ENCODE measurements around the gene USP6NL.

GRCh38 chr10:11605807-11606408 is 5.5 kb downstream of the USP6NL start:
- TF ChIP-seq CTCF (IDR thresholded peaks at IDR 0.05 in 2 of 3, conservative IDR thresholded peaks at IDR 0.05 in 1 of 3; ENCODE audit: borderline replicate concordance in 1 of 3, insufficient read depth in 1 of 3, low read depth in 2 of 3, low read length in 2 of 3) (no peak), POLR2A (IDR thresholded peaks at IDR 0.05; ENCODE audit: borderline replicate concordance, extremely low read depth, insufficient read depth, insufficient read length) (no peak), FOSL1 (IDR thresholded peaks at IDR 0.05; ENCODE audit: low read depth) (no peak), EZH2 (IDR thresholded peaks at IDR 0.05) (no peak), SRF (IDR thresholded peaks at IDR 0.05; ENCODE audit: low read depth) (no peak), YY1 (IDR thresholded peaks at IDR 0.05; ENCODE audit: extremely low read depth, insufficient replicate concordance, low read depth, low read length) (no peak)
